ENCODE results near the gene ZNF124.

- TF ChIP-seq KDM5A (IDR thresholded peaks at IDR 0.05) (no peak), ZFP36 (IDR thresholded peaks at IDR 0.05; ENCODE audit: borderline replicate concordance, partially characterized antibody) (no peak), EHMT2 (IDR thresholded peaks at IDR 0.05; ENCODE audit: low read depth) (no peak), POLR2A (IDR thresholded peaks at IDR 0.05; ENCODE audit: low read length) (no peak), CBX2 (IDR thresholded peaks at IDR 0.05; ENCODE audit: borderline replicate concordance, low read depth) (no peak), PBX3 (IDR thresholded peaks at IDR 0.05) (no peak)
- TF ChIP-seq, protein P1, sequence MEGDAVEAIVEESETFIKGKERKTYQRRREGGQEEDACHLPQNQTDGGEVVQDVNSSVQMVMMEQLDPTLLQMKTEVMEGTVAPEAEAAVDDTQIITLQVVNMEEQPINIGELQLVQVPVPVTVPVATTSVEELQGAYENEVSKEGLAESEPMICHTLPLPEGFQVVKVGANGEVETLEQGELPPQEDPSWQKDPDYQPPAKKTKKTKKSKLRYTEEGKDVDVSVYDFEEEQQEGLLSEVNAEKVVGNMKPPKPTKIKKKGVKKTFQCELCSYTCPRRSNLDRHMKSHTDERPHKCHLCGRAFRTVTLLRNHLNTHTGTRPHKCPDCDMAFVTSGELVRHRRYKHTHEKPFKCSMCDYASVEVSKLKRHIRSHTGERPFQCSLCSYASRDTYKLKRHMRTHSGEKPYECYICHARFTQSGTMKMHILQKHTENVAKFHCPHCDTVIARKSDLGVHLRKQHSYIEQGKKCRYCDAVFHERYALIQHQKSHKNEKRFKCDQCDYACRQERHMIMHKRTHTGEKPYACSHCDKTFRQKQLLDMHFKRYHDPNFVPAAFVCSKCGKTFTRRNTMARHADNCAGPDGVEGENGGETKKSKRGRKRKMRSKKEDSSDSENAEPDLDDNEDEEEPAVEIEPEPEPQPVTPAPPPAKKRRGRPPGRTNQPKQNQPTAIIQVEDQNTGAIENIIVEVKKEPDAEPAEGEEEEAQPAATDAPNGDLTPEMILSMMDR (IDR thresholded peaks at IDR 0.05) = no peak
- TF ChIP-seq, protein P2, sequence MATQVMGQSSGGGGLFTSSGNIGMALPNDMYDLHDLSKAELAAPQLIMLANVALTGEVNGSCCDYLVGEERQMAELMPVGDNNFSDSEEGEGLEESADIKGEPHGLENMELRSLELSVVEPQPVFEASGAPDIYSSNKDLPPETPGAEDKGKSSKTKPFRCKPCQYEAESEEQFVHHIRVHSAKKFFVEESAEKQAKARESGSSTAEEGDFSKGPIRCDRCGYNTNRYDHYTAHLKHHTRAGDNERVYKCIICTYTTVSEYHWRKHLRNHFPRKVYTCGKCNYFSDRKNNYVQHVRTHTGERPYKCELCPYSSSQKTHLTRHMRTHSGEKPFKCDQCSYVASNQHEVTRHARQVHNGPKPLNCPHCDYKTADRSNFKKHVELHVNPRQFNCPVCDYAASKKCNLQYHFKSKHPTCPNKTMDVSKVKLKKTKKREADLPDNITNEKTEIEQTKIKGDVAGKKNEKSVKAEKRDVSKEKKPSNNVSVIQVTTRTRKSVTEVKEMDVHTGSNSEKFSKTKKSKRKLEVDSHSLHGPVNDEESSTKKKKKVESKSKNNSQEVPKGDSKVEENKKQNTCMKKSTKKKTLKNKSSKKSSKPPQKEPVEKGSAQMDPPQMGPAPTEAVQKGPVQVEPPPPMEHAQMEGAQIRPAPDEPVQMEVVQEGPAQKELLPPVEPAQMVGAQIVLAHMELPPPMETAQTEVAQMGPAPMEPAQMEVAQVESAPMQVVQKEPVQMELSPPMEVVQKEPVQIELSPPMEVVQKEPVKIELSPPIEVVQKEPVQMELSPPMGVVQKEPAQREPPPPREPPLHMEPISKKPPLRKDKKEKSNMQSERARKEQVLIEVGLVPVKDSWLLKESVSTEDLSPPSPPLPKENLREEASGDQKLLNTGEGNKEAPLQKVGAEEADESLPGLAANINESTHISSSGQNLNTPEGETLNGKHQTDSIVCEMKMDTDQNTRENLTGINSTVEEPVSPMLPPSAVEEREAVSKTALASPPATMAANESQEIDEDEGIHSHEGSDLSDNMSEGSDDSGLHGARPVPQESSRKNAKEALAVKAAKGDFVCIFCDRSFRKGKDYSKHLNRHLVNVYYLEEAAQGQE (IDR thresholded peaks at IDR 0.05) = no peak
Measured at GRCh38 chr1:247156787-247157232, 15.0 kb downstream of the ZNF124 start.
